Measurements from ENCODE around the gene INSC.

DNA sequence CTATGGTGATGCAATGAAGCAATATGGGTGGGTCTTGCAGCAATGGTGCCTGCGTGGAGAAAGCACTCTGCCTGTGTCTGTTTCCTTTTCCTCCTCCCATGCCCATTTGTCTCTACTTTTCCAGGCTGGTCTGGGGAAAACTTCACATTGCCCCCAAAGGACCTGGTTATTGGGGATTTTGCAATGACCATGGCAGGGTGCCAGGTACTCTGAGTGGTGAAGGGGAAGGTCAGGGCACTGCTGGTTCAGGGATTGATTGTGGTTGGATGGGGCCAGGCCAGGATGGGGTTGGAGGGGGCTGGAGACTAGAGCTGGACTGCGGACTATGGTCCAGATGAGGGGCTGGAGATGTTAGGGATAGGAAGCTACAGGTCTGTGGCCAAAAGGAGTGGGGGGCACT, 92.1 kb downstream of the INSC start:
- TF ChIP-seq ZFP3 (CRISPR knock-in tag; IDR thresholded peaks at IDR 0.05) (no peak), RARB (CRISPR knock-in tag; IDR thresholded peaks at IDR 0.05) (no peak), ZNF565 (CRISPR knock-in tag; conservative IDR thresholded peaks at IDR 0.05; ENCODE audit: low read depth) (no peak)
- TF ChIP-seq, protein P1, sequence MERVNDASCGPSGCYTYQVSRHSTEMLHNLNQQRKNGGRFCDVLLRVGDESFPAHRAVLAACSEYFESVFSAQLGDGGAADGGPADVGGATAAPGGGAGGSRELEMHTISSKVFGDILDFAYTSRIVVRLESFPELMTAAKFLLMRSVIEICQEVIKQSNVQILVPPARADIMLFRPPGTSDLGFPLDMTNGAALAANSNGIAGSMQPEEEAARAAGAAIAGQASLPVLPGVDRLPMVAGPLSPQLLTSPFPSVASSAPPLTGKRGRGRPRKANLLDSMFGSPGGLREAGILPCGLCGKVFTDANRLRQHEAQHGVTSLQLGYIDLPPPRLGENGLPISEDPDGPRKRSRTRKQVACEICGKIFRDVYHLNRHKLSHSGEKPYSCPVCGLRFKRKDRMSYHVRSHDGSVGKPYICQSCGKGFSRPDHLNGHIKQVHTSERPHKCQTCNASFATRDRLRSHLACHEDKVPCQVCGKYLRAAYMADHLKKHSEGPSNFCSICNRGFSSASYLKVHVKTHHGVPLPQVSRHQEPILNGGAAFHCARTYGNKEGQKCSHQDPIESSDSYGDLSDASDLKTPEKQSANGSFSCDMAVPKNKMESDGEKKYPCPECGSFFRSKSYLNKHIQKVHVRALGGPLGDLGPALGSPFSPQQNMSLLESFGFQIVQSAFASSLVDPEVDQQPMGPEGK (CRISPR knock-in tag; IDR thresholded peaks at IDR 0.05; ENCODE audit: borderline replicate concordance), result no peak
